ENCODE data around the gene LMF1. TPM values are rescaled to one million over a fixed set of nuclear protein-coding genes. Genes with fewer than 3 reads are reported as not detected.
"Not testable (repeated sequence)": the region's sequence is repeated elsewhere in the genome, so short reads cannot be mapped to it uniquely, and the experiment has no call there.

Gene LMF1
- total and polyA plus RNA-seq, 3 donors from 2014 or later = 12.5 to 83.4 (median 66.6) TPM

DNA sequence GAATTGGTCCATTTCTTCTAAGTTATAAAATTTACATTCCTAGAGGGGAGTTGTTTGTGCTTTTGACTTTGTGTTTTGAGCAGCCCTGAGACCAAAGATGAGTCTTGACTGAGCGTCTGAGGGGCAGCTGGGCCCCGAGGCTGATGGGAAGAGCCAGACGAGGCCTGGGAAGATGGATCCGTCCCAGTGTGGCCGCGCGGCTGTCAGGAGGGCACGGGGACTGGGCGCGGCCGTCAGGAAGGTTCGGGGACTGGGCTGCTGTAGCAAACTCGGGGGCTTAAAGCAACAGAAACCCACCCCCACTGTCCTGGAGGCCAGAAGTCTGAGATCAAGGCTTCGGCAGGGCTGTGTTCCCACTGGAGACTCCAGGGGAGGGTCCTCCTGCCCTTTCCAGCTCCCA lies 132.0 kb downstream of the LMF1 start:
- no peak overlapping the region for H3K27ac ChIP-seq
- no peaks in the 10 kb centered on the region for H3K36me3 ChIP-seq (ENCODE audit: low read depth, missing control alignments)
- no peak for DNase-seq
- intact Hi-C loops (cut with DNase I; ENCODE audit: low total_unique reads) = no loop called here
- H3K4me1 ChIP-seq = no peaks in the 10 kb centered on the region
- 86 to 94% methylated on average over 12 to 14 of the region's 14 CpGs for WGBS, 2 donors
- no peak overlapping the region for H3K4me3 ChIP-seq
- no peaks in the 10 kb centered on the region for H3K9me3 ChIP-seq
- H3K27me3 ChIP-seq = no peaks in the 10 kb centered on the region
- TF ChIP-seq, protein P1, sequence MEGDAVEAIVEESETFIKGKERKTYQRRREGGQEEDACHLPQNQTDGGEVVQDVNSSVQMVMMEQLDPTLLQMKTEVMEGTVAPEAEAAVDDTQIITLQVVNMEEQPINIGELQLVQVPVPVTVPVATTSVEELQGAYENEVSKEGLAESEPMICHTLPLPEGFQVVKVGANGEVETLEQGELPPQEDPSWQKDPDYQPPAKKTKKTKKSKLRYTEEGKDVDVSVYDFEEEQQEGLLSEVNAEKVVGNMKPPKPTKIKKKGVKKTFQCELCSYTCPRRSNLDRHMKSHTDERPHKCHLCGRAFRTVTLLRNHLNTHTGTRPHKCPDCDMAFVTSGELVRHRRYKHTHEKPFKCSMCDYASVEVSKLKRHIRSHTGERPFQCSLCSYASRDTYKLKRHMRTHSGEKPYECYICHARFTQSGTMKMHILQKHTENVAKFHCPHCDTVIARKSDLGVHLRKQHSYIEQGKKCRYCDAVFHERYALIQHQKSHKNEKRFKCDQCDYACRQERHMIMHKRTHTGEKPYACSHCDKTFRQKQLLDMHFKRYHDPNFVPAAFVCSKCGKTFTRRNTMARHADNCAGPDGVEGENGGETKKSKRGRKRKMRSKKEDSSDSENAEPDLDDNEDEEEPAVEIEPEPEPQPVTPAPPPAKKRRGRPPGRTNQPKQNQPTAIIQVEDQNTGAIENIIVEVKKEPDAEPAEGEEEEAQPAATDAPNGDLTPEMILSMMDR (IDR thresholded peaks at IDR 0.05) = no peak
- no peak for TF ChIP-seq POLR2A (IDR thresholded peaks at IDR 0.05)

DNA sequence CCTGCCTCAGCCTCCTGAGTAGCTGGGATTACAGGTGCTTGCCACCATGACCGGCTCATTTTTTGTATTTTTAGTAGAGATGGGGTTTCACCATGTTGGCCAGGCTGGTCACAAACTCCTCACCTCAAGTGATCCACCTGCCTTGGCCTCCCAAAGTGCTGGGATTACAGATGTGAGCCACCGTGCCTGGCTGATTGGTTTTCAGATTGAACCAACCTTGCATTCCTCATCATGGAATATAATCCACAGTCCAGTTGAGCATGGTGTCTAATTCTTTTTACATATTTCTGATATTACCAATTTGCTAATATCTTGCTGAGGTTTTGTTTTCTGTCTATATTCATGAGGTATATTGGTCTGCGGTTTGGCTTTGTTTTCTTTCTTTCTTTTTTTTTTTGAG lies 134.0 kb downstream of the LMF1 start:
- H3K27me3 ChIP-seq; H3K27ac ChIP-seq; H3K4me3 ChIP-seq; intact Hi-C loops (cut with DNase I; ENCODE audit: low total_unique reads); DNase-seq; H3K9me3 ChIP-seq; H3K4me1 ChIP-seq; H3K36me3 ChIP-seq (ENCODE audit: low read depth, missing control alignments): not testable (repeated sequence)
- 91 to 93% methylated on average over 3 of the region's 3 CpGs for WGBS, 2 donors

DNA sequence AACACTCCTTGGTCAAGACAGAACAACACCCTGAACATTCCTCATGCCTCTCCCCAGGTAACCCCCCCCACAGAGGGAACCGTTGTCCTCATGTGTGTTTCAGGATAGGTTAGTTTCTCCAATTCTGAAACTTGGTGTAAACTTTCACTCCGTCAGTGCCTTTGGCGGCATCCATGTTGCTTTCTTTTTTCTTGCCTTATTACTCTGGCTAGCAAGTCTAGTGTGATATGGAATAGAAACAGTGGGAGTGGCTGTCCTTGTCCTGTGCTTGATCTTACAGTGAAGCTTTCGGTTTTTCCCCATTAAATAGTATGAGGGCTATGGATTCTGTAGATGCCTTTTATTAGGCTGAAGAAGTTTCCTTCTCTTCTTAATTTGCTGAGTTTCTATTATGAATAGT lies 134.6 kb downstream of the LMF1 start:
- Histone ChIP-seq H3K4me3 (no peak overlapping the region), H3K4me1 (no peaks in the 10 kb centered on the region), H3K36me3 (ENCODE audit: low read depth, missing control alignments) (no peaks in the 10 kb centered on the region), H3K27ac (no peak overlapping the region), H3K9me3 (no peaks in the 10 kb centered on the region), H3K27me3 (no peaks in the 10 kb centered on the region)
- 93 to 95% methylated on average over 4 of the region's 4 CpGs for WGBS, 2 donors
- intact Hi-C loops (cut with DNase I; ENCODE audit: low total_unique reads) = no loop called here
- DNase-seq = no peak
- TF ChIP-seq POLR2A (IDR thresholded peaks at IDR 0.05) = no peak

DNA sequence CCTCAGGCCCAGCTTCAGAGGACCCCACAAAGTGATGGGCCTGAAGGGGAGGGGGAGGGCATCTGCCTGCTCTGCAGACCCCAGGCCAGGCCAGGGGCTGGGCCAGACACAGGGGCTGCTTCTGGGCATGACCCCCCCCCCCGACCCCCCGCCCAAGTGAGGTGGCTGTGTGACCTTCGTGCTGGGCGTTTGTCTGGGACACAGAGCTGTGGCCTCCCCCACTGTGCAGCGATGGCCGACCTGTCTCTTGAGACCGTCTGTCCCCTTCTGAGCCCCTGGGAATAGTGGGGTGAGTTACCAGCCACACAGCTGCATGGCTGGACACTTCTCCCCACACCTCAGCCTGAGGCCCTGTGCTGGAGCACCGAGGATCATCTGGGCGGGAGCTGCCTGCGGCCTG lies 135.4 kb downstream of the LMF1 start:
- TF ChIP-seq, protein P1 (IDR thresholded peaks at IDR 0.05) = no peak
- TF ChIP-seq POLR2A (IDR thresholded peaks at IDR 0.05) = no peak
- 80 to 97% methylated on average over 1 to 8 of the region's 10 CpGs for WGBS, 2 donors
- H3K4me3 ChIP-seq = no peak overlapping the region
- no peaks in the 10 kb centered on the region for H3K4me1 ChIP-seq
- intact Hi-C loops (cut with DNase I; ENCODE audit: low total_unique reads) = no loop called here
- H3K36me3 ChIP-seq (ENCODE audit: low read depth, missing control alignments) = no peaks in the 10 kb centered on the region
- H3K27ac ChIP-seq = no peak overlapping the region
- no peak for DNase-seq
- no peaks in the 10 kb centered on the region for H3K9me3 ChIP-seq
- H3K27me3 ChIP-seq = no peaks in the 10 kb centered on the region

DNA sequence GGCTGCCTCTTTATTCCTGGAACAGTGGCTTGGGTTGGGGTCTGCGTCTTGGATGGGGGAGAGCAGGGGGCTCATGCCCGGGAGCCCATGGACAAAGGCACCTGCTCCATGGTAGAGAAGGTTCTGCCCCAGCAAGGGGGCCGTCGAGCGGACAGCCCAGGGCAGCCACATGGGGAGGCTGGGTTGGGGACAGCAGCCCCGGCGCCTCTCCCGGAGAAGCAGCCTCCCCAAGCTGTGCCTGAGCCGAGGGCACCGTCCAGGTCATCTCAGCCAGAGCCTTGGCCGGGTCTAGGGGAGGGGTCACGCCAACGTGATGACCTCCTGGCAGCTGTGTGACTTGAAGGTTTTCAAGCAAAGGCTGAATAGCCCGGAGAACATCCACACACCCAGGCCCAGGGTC lies 137.4 kb downstream of the LMF1 start:
- no peaks in the 10 kb centered on the region for H3K27me3 ChIP-seq
- H3K27ac ChIP-seq = no peak overlapping the region
- H3K4me3 ChIP-seq = no peak overlapping the region
- no peaks in the 10 kb centered on the region for H3K36me3 ChIP-seq (ENCODE audit: low read depth, missing control alignments)
- 83 to 84% methylated on average over 7 to 14 of the region's 14 CpGs for WGBS, 2 donors
- no peak for DNase-seq
- TF ChIP-seq, protein P1 (IDR thresholded peaks at IDR 0.05) = no peak
- no peak for TF ChIP-seq POLR2A (IDR thresholded peaks at IDR 0.05)
- H3K4me1 ChIP-seq = no peaks in the 10 kb centered on the region
- intact Hi-C loops (cut with DNase I; ENCODE audit: low total_unique reads) = no loop called here
- H3K9me3 ChIP-seq = no peaks in the 10 kb centered on the region

DNA sequence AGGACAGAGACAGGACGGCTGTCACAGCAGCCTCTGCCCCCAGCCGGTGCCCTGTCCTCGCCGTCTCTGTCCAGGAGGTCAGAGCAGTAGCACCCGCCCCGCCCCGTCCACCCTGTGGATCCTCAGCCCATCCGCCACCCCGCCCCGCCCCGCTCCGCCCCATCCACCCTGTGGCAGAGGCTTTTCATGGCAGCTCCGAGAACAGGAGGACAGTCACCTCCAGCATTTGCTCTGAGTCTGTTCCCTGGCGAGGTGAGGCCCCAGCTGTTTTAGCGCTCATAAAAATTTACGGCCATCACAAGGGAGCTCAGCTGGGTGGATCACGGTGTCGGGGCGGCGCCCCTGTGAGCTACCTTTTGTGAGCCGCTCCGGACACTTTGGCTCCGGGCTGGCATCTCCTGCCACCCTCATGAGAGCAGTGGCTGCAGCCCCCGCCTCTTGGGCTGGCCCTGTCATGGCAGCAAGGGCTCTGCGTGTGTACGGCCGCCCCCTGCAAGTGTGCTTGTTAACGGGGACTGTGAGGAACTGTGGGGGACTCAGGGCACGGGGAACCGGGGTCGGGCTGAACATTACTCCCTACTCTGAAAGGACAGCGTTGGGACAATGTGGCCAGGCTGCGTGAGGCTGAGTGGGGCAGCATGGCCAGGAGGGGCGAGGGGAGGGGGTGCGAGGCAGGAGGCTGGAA lies 138.0 kb downstream of the LMF1 start:
- Histone ChIP-seq H3K27ac (no peak overlapping the region), H3K27me3 (no peaks in the 10 kb centered on the region), H3K4me1 (no peaks in the 10 kb centered on the region), H3K36me3 (ENCODE audit: low read depth, missing control alignments) (no peaks in the 10 kb centered on the region), H3K9me3 (no peaks in the 10 kb centered on the region), H3K4me3 (no peak overlapping the region)
- no peak for TF ChIP-seq POLR2A (IDR thresholded peaks at IDR 0.05)
- TF ChIP-seq, protein P1 (IDR thresholded peaks at IDR 0.05) = no peak
- WGBS, 2 donors = 60 to 81% methylated on average over 19 to 35 of the region's 35 CpGs
- no peak for DNase-seq
- intact Hi-C loops (cut with DNase I; ENCODE audit: low total_unique reads) = no loop called here
